Endothelial cell of umbilical vein (primary cell): ENCODE measurements around the gene MYO1B. TPM values are rescaled to one million over a fixed set of nuclear protein-coding genes. Genes with fewer than 3 reads are reported as not detected.

Source experiments
- BruUV-seq: library from RNA; stranded (reverse); fragments of 400-500 nt; replicated peaks from 2 replicates; lab custom pipeline; 2021; lab: Mats Ljungman, UMichigan
- CTCF ChIA-PET: fragments of 300-600, 350-600 bp; sonication (Branson Sonifier 250); formaldehyde crosslinking; loops from one replicate; lab custom pipeline; 2021; ENCODE audit warnings: antibody characterized with exemption, inconsistent platforms; lab: Charles Lee
- POLR2A ChIA-PET: fragments of 300-600, 350-600 bp; sonication (Branson Sonifier 250); formaldehyde crosslinking; loops from one replicate; lab custom pipeline; 2021; ENCODE audit warnings: antibody characterized with exemption, inconsistent platforms; lab: Charles Lee
- DNase-seq: peaks from one replicate; pipeline ENCODE4 v3.0.0-alpha.2; 2011; ENCODE audit warnings: low read depth, low spot score
- FAIRE-seq: peaks from 2 replicates; lab custom pipeline; 2011; peaks lifted over from hg19 to GRCh38; lab: Jason Lieb, UNC
- H2AFZ ChIP-seq: 2 replicates; pipeline ENCODE4 v1.6.0; 2012; ENCODE audit warnings: low read depth, low read length, control low read depth, inconsistent platforms
- H3K27ac ChIP-seq: 2 replicates; pipeline ENCODE4 v1.5.1; 2011; ENCODE audit warnings: low read depth, mild to moderate bottlenecking, control low read depth, low read length, moderate library complexity; ENCODE audit not compliant: insufficient read depth
- H3K27me3 ChIP-seq, 2 experiments: 2 replicates each; pipeline versions ENCODE4 v1.6.0 to v1.6.1; 2011; ENCODE audit warnings: low read length in 2 of 2, mixed read lengths in 1 of 2; ENCODE audit not compliant: control insufficient read depth in 2 of 2, insufficient read depth in 2 of 2
- H3K36me3 ChIP-seq, 2 experiments: 2 replicates in 1 of 2; 3 replicates in 1 of 2; pipeline ENCODE4 v1.5.1; 2011; ENCODE audit warnings: low read length in 2 of 2, mild to moderate bottlenecking in 1 of 2, moderate library complexity in 1 of 2; ENCODE audit not compliant: control insufficient read depth in 2 of 2, insufficient read depth in 2 of 2; ENCODE audit errors: extremely low read depth in 1 of 2
- H3K4me1 ChIP-seq: 3 replicates; pipeline ENCODE4 v1.5.1; 2011; ENCODE audit warnings: mild to moderate bottlenecking, low read length; ENCODE audit not compliant: control insufficient read depth, insufficient read depth; ENCODE audit errors: extremely low read depth
- H3K4me2 ChIP-seq: 2 replicates; pipeline ENCODE4 v1.6.1; 2011; ENCODE audit warnings: low read length, control low read depth, mixed read lengths; ENCODE audit not compliant: insufficient read depth
- H3K4me3 ChIP-seq, 3 experiments: fragments of 200-600 bp in 1 of 3; sonication (generic), shearing (Covaris generic) in 1 of 3; replicated peaks in 1 of 3; 2 replicates each; pipeline ENCODE4 v1.5.1; 2011 to 2016; ENCODE audit warnings: control low read depth in 3 of 3, low read length in 3 of 3, mild to moderate bottlenecking in 2 of 3, inconsistent platforms in 1 of 3, low read depth in 1 of 3, moderate library complexity in 1 of 3; ENCODE audit not compliant: insufficient read depth in 1 of 3
- H3K79me2 ChIP-seq: 2 replicates; pipeline ENCODE4 v1.6.0; 2012; ENCODE audit warnings: low read length, inconsistent platforms; ENCODE audit not compliant: control insufficient read depth, insufficient read depth
- H3K9ac ChIP-seq: replicated peaks from 2 replicates; pipeline ENCODE3; 2011; ENCODE audit warnings: low read length, control low read depth; ENCODE audit not compliant: insufficient read depth; ENCODE audit errors: extremely low read depth
- H3K9me1 ChIP-seq: replicated peaks from 3 replicates; pipeline ENCODE4 v1.6.0; 2011; ENCODE audit warnings: mild to moderate bottlenecking, low read length; ENCODE audit not compliant: control insufficient read depth, insufficient read depth; ENCODE audit errors: extremely low read depth
- H3K9me3 ChIP-seq: replicated peaks from 2 replicates; pipeline ENCODE4 v1.5.1; 2012; ENCODE audit warnings: low read length, inconsistent platforms; ENCODE audit not compliant: control insufficient read depth, insufficient read depth
- H4K20me1 ChIP-seq: replicated peaks from 2 replicates; pipeline ENCODE3; 2011; ENCODE audit warnings: mild to moderate bottlenecking, low read length; ENCODE audit not compliant: control insufficient read depth, insufficient read depth; ENCODE audit errors: extremely low read depth
- CTCF ChIP-seq, 2 donors: IDR thresholded peaks; 1 replicate in 1 of 2; 2 replicates in 1 of 2; pipeline ENCODE4 v1.5.1; 2011; ENCODE audit warnings: low read length in 2 of 2, mild to moderate bottlenecking in 2 of 2, moderate library complexity in 2 of 2, control low read depth in 1 of 2, inconsistent platforms in 1 of 2, low read depth in 1 of 2; ENCODE audit not compliant: insufficient read depth in 1 of 2; ENCODE audit errors: extremely low read depth in 1 of 2
- EZH2 ChIP-seq: IDR thresholded peaks from 2 replicates; pipeline ENCODE4 v1.6.1; 2012; ENCODE audit warnings: borderline replicate concordance, low read depth, mild to moderate bottlenecking, moderate library complexity, low read length, inconsistent platforms; ENCODE audit not compliant: severe bottlenecking
- FOS ChIP-seq: IDR thresholded peaks from 2 replicates; pipeline ENCODE4 v1.6.1; 2011; ENCODE audit warnings: mild to moderate bottlenecking, low read length, moderate library complexity, borderline replicate concordance; ENCODE audit not compliant: insufficient read depth
- GATA2 ChIP-seq: IDR thresholded peaks from 2 replicates; pipeline ENCODE4 v1.7.0; 2011; ENCODE audit warnings: low read depth, mild to moderate bottlenecking, moderate library complexity, mixed read lengths, low read length; ENCODE audit not compliant: insufficient read length, insufficient read depth
- JUN ChIP-seq: IDR thresholded peaks from 2 replicates; pipeline ENCODE4 v1.6.1; 2011; ENCODE audit warnings: borderline replicate concordance, low read depth; ENCODE audit not compliant: insufficient read length, insufficient read depth
- MAX ChIP-seq: IDR thresholded peaks from 2 replicates; pipeline ENCODE4 v1.6.1; 2011; ENCODE audit not compliant: insufficient read depth, insufficient read length
- MYC ChIP-seq: IDR thresholded peaks from one replicate; pipeline ENCODE4 v1.6.1; 2011; ENCODE audit warnings: mild to moderate bottlenecking, low read depth, low read length
- POLR2A ChIP-seq: IDR thresholded peaks from 2 replicates; pipeline ENCODE4 v1.6.1; 2012; ENCODE audit warnings: low read depth, mild to moderate bottlenecking, control low read depth, low read length
- POLR2AphosphoS5 ChIP-seq: IDR thresholded peaks from 2 replicates; pipeline ENCODE4 v1.6.1; 2012; ENCODE audit warnings: low read depth, mild to moderate bottlenecking, control low read depth, low read length, moderate library complexity; ENCODE audit not compliant: insufficient read depth
- dilution Hi-C: fragments of 300-500 bp; cut with MboI; formaldehyde crosslinking; loops from one replicate; pipeline ENCODE4 v1.15.0; 2019; ENCODE audit warnings: low sequenced_read_pairs; ENCODE audit not compliant: extremely low pct_ligation_motif_present
- intact Hi-C: fragments of 100-400 bp; cut with micrococcal nuclease; formaldehyde crosslinking; loops from one replicate; pipeline ENCODE4 v1.10.0; 2022
- polyA plus RNA-seq, 4 experiments: library from polyadenylated mRNA; depleted of rRNA in 3 of 4; stranded (reverse) in 3 of 4; unstranded in 1 of 4; fragments of >200 nt; gene quantifications; 2 replicates each; pipeline versions ENCODE4 v1.2.1 to v1.2.3, GENCODE V29; 2011 to 2012; ENCODE audit warnings: missing spikeins in 1 of 4
- total RNA-seq: library from RNA; stranded (reverse); gene quantifications from 2 replicates; pipeline ENCODE4 v1.2.3, GENCODE V29; 2021

The MYO1B gene
- total and polyA plus RNA-seq, 2 donors (not counting 3 experiments of a cell fraction or from before 2014, with no cell fraction given), result 8.7 to 51.1 TPM

GRCh38 chr2:191280834-191281756 lies 35.9 kb downstream of the MYO1B start:
- H3K4me1 ChIP-seq, result no peaks in the 10 kb centered on the region
- intact Hi-C loops (no loop called here), dilution Hi-C loops (no loop called here)
- no peak overlapping the region for H3K4me2 ChIP-seq
- H3K4me3 ChIP-seq, result no peak overlapping the region
- no peaks in the 10 kb centered on the region for H3K27me3 ChIP-seq
- POLR2A ChIA-PET, result no interaction called here
- H2AFZ ChIP-seq, result no peak overlapping the region
- FAIRE-seq (no peak), DNase-seq (no peak)
- no peaks in the 10 kb centered on the region for H3K9me3 ChIP-seq
- no peaks in the 10 kb centered on the region for H3K79me2 ChIP-seq
- CTCF ChIA-PET, result no interaction called here
- no peaks in the 10 kb centered on the region for H3K36me3 ChIP-seq
- H4K20me1 ChIP-seq, result no peaks in the 10 kb centered on the region
- H3K9me1 ChIP-seq, result no peaks in the 10 kb centered on the region
- BruUV-seq, result no TSS peak
- H3K9ac ChIP-seq, result no peak overlapping the region
- TF ChIP-seq FOS, result no peak
- no peak overlapping the region for H3K27ac ChIP-seq

- H3K27ac ChIP-seq, result no peak overlapping the region
- H3K4me2 ChIP-seq, result no peak overlapping the region
- no peaks in the 10 kb centered on the region for H3K79me2 ChIP-seq
- no peaks in the 10 kb centered on the region for H3K4me1 ChIP-seq
- ChIA-PET POLR2A (no interaction called here), CTCF (no interaction called here)
- no peak overlapping the region for H3K9ac ChIP-seq
- no peaks in the 10 kb centered on the region for H3K36me3 ChIP-seq
- H3K9me1 ChIP-seq, result no peaks in the 10 kb centered on the region
- H3K27me3 ChIP-seq, result no peaks in the 10 kb centered on the region
- intact Hi-C loops, result no loop called here
- dilution Hi-C loops, result no loop called here
- TF ChIP-seq POLR2A (no peak), FOS (no peak), POLR2AphosphoS5 (no peak), JUN (no peak), CTCF (IDR thresholded peaks at IDR 0.05; ENCODE audit: extremely low read depth in 1 of 2, insufficient read depth in 1 of 2, low read depth in 1 of 2, low read length in 2 of 2) (no peak), GATA2 (no peak), MYC (no peak), EZH2 (no peak), MAX (no peak)
- H3K9me3 ChIP-seq, result no peaks in the 10 kb centered on the region
- no peak for DNase-seq
- no peak overlapping the region for H3K4me3 ChIP-seq
- no peak for FAIRE-seq
- no peaks in the 10 kb centered on the region for H4K20me1 ChIP-seq
- BruUV-seq, result no TSS peak
- H2AFZ ChIP-seq, result no peak overlapping the region
These were observed 40.0 kb downstream of the MYO1B start for GRCh38 chr2:191285252-191285651.
